ENCODE results near the gene SYNPO2. TPM values are rescaled to one million over a fixed set of nuclear protein-coding genes. Genes with fewer than 3 reads are reported as not detected.

The SYNPO2 gene
- total RNA-seq, 1 experiment from 2014 or later, result 0.28 TPM

DNA sequence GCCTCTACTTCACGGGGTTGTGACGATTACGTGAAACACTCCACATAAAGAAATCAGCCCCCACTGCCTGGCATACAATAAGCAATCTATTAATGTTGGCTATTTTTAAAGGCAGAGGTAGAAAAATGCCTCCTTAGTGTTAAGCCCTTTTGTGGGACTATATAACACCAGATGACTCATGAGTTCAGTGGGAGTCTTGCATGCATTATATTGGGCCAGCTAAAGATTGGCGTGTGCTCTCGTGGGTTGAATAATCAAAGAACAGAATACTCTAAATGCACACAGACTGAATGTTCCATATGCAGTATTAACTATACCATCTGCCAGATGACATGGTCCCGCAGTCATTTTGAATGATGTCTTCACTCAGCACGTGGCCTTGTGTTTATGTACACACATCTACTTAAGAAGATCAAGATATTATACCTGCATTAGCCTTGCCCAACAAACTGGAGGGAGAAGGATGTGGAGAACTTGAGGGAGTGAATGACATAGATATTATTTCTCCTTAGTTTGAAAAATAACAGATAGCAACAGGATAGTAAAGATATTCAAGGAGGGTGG lies 162.0 kb downstream of the SYNPO2 start:
- Histone ChIP-seq H3K36me3 (ENCODE audit: control insufficient read depth, insufficient read depth, low read length) (no peaks in the 10 kb centered on the region), H3K27me3 (ENCODE audit: control insufficient read depth, insufficient read depth, low read length) (no peaks in the 10 kb centered on the region), H3K9me3 (ENCODE audit: control insufficient read depth, insufficient read depth, low read depth, low read length) (no peaks in the 10 kb centered on the region), H3K4me3 (ENCODE audit: low read depth in 2 of 2, low read length in 2 of 2) (no peak overlapping the region), H3K27ac (ENCODE audit: low read length) (no peak overlapping the region), H3K4me1 (ENCODE audit: control insufficient read depth, insufficient read depth, low read length) (no peaks in the 10 kb centered on the region)
- no TSS peak for BruUV-seq (replicated peaks)
- CTCF ChIA-PET, result no interaction called here
- in situ Hi-C loops (cut with HindIII; ENCODE audit: low pct_unique_long_range_greater_than_20kb, low sequenced_read_pairs) (no loop called here), intact Hi-C loops (cut with micrococcal nuclease; ENCODE audit: unreplicated experiment) (no loop called here)
- DNase-seq (ENCODE audit: low read depth, low spot score) (no peak), ATAC-seq (no peak)
- POLR2A ChIA-PET, result no interaction called here
- no peak for TF ChIP-seq REST (IDR thresholded peaks at IDR 0.05; ENCODE audit: insufficient read depth in 1 of 2, low read depth in 2 of 2, low read length in 1 of 2)
- TF ChIP-seq SIN3A (IDR thresholded peaks at IDR 0.05; ENCODE audit: borderline replicate concordance, insufficient read depth, low read depth, low read length), result no peak
- TF ChIP-seq POLR2AphosphoS5 (IDR thresholded peaks at IDR 0.05; ENCODE audit: low read depth, low read length), result no peak
- no peak for TF ChIP-seq TCF7L2 (IDR thresholded peaks at IDR 0.05; ENCODE audit: low read depth, low read length)
- TF ChIP-seq, protein P1, sequence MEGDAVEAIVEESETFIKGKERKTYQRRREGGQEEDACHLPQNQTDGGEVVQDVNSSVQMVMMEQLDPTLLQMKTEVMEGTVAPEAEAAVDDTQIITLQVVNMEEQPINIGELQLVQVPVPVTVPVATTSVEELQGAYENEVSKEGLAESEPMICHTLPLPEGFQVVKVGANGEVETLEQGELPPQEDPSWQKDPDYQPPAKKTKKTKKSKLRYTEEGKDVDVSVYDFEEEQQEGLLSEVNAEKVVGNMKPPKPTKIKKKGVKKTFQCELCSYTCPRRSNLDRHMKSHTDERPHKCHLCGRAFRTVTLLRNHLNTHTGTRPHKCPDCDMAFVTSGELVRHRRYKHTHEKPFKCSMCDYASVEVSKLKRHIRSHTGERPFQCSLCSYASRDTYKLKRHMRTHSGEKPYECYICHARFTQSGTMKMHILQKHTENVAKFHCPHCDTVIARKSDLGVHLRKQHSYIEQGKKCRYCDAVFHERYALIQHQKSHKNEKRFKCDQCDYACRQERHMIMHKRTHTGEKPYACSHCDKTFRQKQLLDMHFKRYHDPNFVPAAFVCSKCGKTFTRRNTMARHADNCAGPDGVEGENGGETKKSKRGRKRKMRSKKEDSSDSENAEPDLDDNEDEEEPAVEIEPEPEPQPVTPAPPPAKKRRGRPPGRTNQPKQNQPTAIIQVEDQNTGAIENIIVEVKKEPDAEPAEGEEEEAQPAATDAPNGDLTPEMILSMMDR (IDR thresholded peaks at IDR 0.05), result no peak

- TF ChIP-seq TCF7L2 (IDR thresholded peaks at IDR 0.05; ENCODE audit: low read depth, low read length) (no peak), REST (IDR thresholded peaks at IDR 0.05; ENCODE audit: insufficient read depth in 1 of 2, low read depth in 2 of 2, low read length in 1 of 2) (no peak), POLR2AphosphoS5 (IDR thresholded peaks at IDR 0.05; ENCODE audit: low read depth, low read length) (no peak), SIN3A (IDR thresholded peaks at IDR 0.05; ENCODE audit: borderline replicate concordance, insufficient read depth, low read depth, low read length) (no peak)
- TF ChIP-seq, protein P1 (IDR thresholded peaks at IDR 0.05), result no peak
- POLR2A ChIA-PET, result no interaction called here
- BruUV-seq (replicated peaks), result no TSS peak
- H3K4me3 ChIP-seq (ENCODE audit: low read depth in 2 of 2, low read length in 2 of 2), result no peak overlapping the region
- no peaks in the 10 kb centered on the region for H3K9me3 ChIP-seq (ENCODE audit: control insufficient read depth, insufficient read depth, low read depth, low read length)
- H3K36me3 ChIP-seq (ENCODE audit: control insufficient read depth, insufficient read depth, low read length), result no peaks in the 10 kb centered on the region
- intact Hi-C loops (cut with micrococcal nuclease; ENCODE audit: unreplicated experiment) (no loop called here), in situ Hi-C loops (cut with HindIII; ENCODE audit: low pct_unique_long_range_greater_than_20kb, low sequenced_read_pairs) (no loop called here)
- no peak for ATAC-seq
- no peak overlapping the region for H3K27ac ChIP-seq (ENCODE audit: low read length)
- no peaks in the 10 kb centered on the region for H3K27me3 ChIP-seq (ENCODE audit: control insufficient read depth, insufficient read depth, low read length)
- DNase-seq (ENCODE audit: low read depth, low spot score), result no peak
- CTCF ChIA-PET, result no interaction called here
- H3K4me1 ChIP-seq (ENCODE audit: control insufficient read depth, insufficient read depth, low read length), result no peaks in the 10 kb centered on the region
Measured at GRCh38 chr4:119053245-119053644, 164.6 kb downstream of the SYNPO2 start.
